ENCODE results near the gene PEAK1. TPM values are rescaled to one million over a fixed set of nuclear protein-coding genes. Genes with fewer than 3 reads are reported as not detected.

PEAK1 gene
- total RNA-seq, 6 experiments from 2014 or later = 85.6 to 110 (median 95.8) TPM

DNA sequence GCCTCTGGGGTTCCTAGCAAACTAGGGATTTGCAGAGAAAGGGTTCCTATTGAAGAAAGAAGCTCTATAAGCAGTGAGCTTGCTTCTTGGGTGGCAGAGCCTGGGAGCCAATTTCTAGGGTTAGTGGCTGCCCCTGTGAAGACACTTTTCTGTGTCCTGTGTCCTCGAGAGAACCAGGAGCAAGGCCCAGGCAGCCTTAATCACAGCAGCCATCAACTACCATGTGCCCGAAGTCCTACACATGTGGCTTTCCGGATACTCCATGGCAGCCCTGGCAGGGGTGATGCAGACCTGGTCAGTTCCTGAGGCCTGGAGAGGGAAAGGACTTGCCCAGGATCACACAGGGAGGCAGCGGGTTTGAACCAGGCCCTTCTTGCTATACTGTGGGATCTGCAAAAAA is 321.3 kb downstream of the PEAK1 start:
- DNase-seq = no peak
- Mint-ChIP-seq H3K9me3 (no peaks in the 10 kb centered on the region), H3K36me3 (ENCODE audit: low read depth) (no peaks in the 10 kb centered on the region), H3K27me3 (ENCODE audit: insufficient read depth) (no peaks in the 10 kb centered on the region; the same call in 1 of the 2 replicates), H3K4me1 (ENCODE audit: low read depth) (peaks cover under 1% of the 10 kb centered on the region; the same call in 1 of the 2 replicates), H3K4me3 (no peak overlapping the region), H3K27ac (no peak overlapping the region)
- no peak for TF ChIP-seq CTCF (IDR thresholded peaks at IDR 0.05)

DNA sequence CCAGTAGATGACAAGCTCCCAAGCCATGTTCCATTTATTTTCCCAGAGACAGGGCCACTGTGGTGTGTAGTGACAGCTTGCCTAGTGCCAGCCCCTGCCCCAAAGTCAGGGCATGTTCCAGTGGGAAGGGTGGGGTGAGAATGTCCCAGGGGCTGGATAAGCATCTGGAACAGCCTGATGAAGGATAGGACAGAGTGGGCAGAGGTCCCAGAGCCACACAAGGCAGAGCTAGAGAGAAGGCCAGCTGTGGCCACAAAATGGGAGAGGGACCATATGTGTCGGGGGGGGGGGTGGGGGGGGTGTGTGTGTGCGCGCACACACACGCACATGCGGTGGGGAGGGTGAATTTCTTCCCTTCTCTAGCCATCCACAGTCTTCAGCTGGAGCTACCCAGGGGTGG is 322.0 kb downstream of the PEAK1 start:
- Mint-ChIP-seq H3K27me3 (ENCODE audit: insufficient read depth) (no peaks in the 10 kb centered on the region; the same call in 1 of the 2 replicates), H3K36me3 (ENCODE audit: low read depth) (no peaks in the 10 kb centered on the region), H3K27ac (no peak overlapping the region), H3K9me3 (no peaks in the 10 kb centered on the region), H3K4me3 (no peak overlapping the region), H3K4me1 (ENCODE audit: low read depth) (no peaks in the 10 kb centered on the region)
- no peak for TF ChIP-seq CTCF (IDR thresholded peaks at IDR 0.05)
- no peak for DNase-seq

DNA sequence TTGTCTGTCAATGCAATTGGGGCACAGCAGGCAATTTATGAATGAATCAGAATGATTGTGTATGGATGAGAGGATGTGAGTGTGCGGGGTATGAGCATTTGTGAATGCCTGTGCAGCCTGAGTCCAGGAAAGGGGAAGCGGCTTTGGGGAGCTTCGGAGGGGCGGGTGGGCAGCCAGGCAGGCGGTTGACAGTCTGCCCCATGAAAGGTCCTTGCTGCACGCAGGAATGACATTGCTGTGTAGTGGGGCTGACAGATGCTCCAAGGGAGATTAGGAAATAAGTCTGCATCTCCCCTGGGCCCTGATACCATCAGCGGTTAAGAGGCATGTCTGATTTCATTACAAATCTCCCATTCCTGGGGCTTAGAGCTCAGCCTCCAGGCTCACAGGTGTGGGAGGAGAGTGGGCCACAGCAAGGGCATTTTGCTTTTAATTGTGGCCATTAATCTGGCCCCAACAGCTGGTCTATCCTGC is 322.6 kb downstream of the PEAK1 start:
- no peak for DNase-seq

GRCh38 chr15:77096541-77096940 is 323.4 kb downstream of the PEAK1 start:
- Mint-ChIP-seq H3K27me3 (ENCODE audit: insufficient read depth) (peaks cover 2% of the 10 kb centered on the region; the same call in 1 of the 2 replicates), H3K36me3 (ENCODE audit: low read depth) (no peaks in the 10 kb centered on the region), H3K9me3 (no peaks in the 10 kb centered on the region), H3K4me3 (no peak overlapping the region), H3K4me1 (ENCODE audit: low read depth) (no peaks in the 10 kb centered on the region), H3K27ac (no peak overlapping the region)
- no peak for TF ChIP-seq CTCF (IDR thresholded peaks at IDR 0.05)
- DNase-seq = no peak

More for the DNA sequence above, 322.6 kb downstream of the PEAK1 start:
- peaks cover 2% of the 10 kb centered on the region; the same call in 1 of the 2 replicates for H3K27me3 Mint-ChIP-seq (ENCODE audit: insufficient read depth)
- no peak for TF ChIP-seq CTCF (IDR thresholded peaks at IDR 0.05)
- H3K4me3 Mint-ChIP-seq = no peak overlapping the region
- H3K36me3 Mint-ChIP-seq (ENCODE audit: low read depth) = no peaks in the 10 kb centered on the region
- H3K27ac Mint-ChIP-seq = no peak overlapping the region
- H3K9me3 Mint-ChIP-seq = no peaks in the 10 kb centered on the region
- no peaks in the 10 kb centered on the region for H3K4me1 Mint-ChIP-seq (ENCODE audit: low read depth)

DNA sequence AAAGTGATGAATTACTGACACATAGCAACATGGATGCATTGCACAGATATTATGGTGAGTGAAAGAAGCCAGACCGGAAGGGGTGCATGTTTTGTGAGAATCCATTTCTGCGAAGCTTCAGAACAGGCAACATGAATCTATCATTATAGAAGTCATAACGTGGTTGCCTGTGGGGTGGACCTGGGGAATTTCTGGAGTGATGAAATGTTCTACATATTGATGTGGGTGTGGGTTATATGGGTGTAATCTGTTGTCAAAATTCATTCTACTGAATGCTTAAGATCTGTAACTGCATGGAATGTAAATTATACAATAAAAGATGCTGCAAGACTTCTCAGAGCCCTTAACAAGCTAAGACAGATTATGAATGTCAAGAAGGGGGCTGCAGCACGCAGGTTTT is 323.8 kb downstream of the PEAK1 start:
- no peak overlapping the region for H3K27ac Mint-ChIP-seq
- H3K4me3 Mint-ChIP-seq = no peak overlapping the region
- no peaks in the 10 kb centered on the region for H3K4me1 Mint-ChIP-seq (ENCODE audit: low read depth)
- peaks cover 2% of the 10 kb centered on the region; the same call in 1 of the 2 replicates for H3K27me3 Mint-ChIP-seq (ENCODE audit: insufficient read depth)
- no peaks in the 10 kb centered on the region for H3K36me3 Mint-ChIP-seq (ENCODE audit: low read depth)
- no peaks in the 10 kb centered on the region for H3K9me3 Mint-ChIP-seq
- DNase-seq = no peak
- no peak for TF ChIP-seq CTCF (IDR thresholded peaks at IDR 0.05)
